Measurements from ENCODE around the gene CD2.

GRCh38 chr1:116765962-116766361 is 11.7 kb downstream of the CD2 start:
- TF ChIP-seq CTCF (IDR thresholded peaks at IDR 0.05) (no peak), POLR2A (IDR thresholded peaks at IDR 0.05) (no peak)

Data from tibial nerve (tissue), 3 donors.